HCT116 (cell line): Measurements from ENCODE around the gene ST7.

Experiments
- CTCF ChIP-seq, 3 experiments: fragments of 200-600 bp in 1 of 3; sonication (generic) in 1 of 3; IDR thresholded peaks in 2 of 3; conservative IDR thresholded peaks in 1 of 3; 2 replicates each; pipeline ENCODE4 v1.5.1; 2012 to 2017; ENCODE audit warnings: low read depth in 2 of 3, low read length in 2 of 3, antibody characterized with exemption in 1 of 3, borderline replicate concordance in 1 of 3, control low read depth in 1 of 3, mild to moderate bottlenecking in 1 of 3, mixed read lengths in 1 of 3, mixed run types in 1 of 3, moderate library complexity in 1 of 3; ENCODE audit not compliant: insufficient read depth in 1 of 3
- EZH2 ChIP-seq: fragments of 200-600 bp; sonication (generic); IDR thresholded peaks from 2 replicates; pipeline ENCODE4 v1.6.1; 2017; ENCODE audit warnings: antibody characterized with exemption, mixed run types
- MAX ChIP-seq: IDR thresholded peaks from 2 replicates; pipeline ENCODE4 v1.6.1; 2012
- POLR2A ChIP-seq: IDR thresholded peaks from 2 replicates; pipeline ENCODE4 v1.7.0; 2011; ENCODE audit warnings: borderline replicate concordance; ENCODE audit not compliant: insufficient read depth, insufficient read length; ENCODE audit errors: extremely low read depth
- POLR2AphosphoS5 ChIP-seq: IDR thresholded peaks from 2 replicates; pipeline ENCODE4 v1.6.1; 2011; ENCODE audit warnings: mild to moderate bottlenecking, low read depth, low read length, moderate library complexity
- SIN3A ChIP-seq: IDR thresholded peaks from 2 replicates; pipeline ENCODE4 v1.6.1; 2012; ENCODE audit warnings: low read depth
- SP1 ChIP-seq: IDR thresholded peaks from 2 replicates; pipeline ENCODE4 v1.6.1; 2012; ENCODE audit warnings: low read depth
- YY1 ChIP-seq: IDR thresholded peaks from 2 replicates; pipeline ENCODE4 v1.6.1; 2011; ENCODE audit warnings: low read length, low read depth, moderate library complexity, mild to moderate bottlenecking; ENCODE audit not compliant: insufficient replicate concordance; ENCODE audit errors: extremely low read depth
- ZBTB33 ChIP-seq: IDR thresholded peaks from 2 replicates; pipeline ENCODE4 v1.6.1; 2011; ENCODE audit warnings: mild to moderate bottlenecking, low read length, moderate library complexity; ENCODE audit not compliant: insufficient replicate concordance; ENCODE audit errors: extremely low read depth
- ZNF274 ChIP-seq: fragments of 200-500 bp; sonication (Bioruptor generic); IDR thresholded peaks from 2 replicates; pipeline ENCODE4 v1.6.1; 2014; ENCODE audit warnings: mild to moderate bottlenecking, low read depth, low read length, inconsistent platforms

- TF ChIP-seq CTCF (IDR thresholded peaks at IDR 0.05 in 2 of 3, conservative IDR thresholded peaks at IDR 0.05 in 1 of 3; ENCODE audit: borderline replicate concordance in 1 of 3, insufficient read depth in 1 of 3, low read depth in 2 of 3, low read length in 2 of 3) (no peak), YY1 (no peak), MAX (no peak), SIN3A (no peak), ZNF274 (no peak), POLR2A (no peak), EZH2 (no peak), POLR2AphosphoS5 (no peak), SP1 (no peak), ZBTB33 (no peak)
Measured at GRCh38 chr7:117149692-117150091, 196.4 kb downstream of the ST7 start.
